GM12878 (cell line): ENCODE data around the gene NFIX. TPM values are rescaled to one million over a fixed set of nuclear protein-coding genes. Genes with fewer than 3 reads are reported as not detected.

Experiments used
- ATAC-seq: fragments of 200-7000 bp; cut with Tn5 transposase; 3 replicates; pipeline ENCODE4 v1.9.1; 2020; ENCODE audit warnings: mild to moderate bottlenecking, moderate library complexity
- BruUV-seq: library from RNA; stranded (reverse); fragments of 400-500 nt; replicated peaks from 2 replicates; lab custom pipeline; 2021; lab: Mats Ljungman, UMichigan
- CTCF ChIA-PET: fragments of 300-600 bp; sonication (Branson Sonifier 250); formaldehyde crosslinking; extraction: SDS; loops from one replicate; lab custom pipeline; 2021; ENCODE audit warnings: inconsistent platforms; lab: Yijun Ruan, JAX
- POLR2A ChIA-PET: fragments of 350-600 bp; formaldehyde crosslinking; extraction: SDS; loops from one replicate; lab custom pipeline; 2021; ENCODE audit warnings: inconsistent platforms; lab: Charles Lee
- RAD21 ChIA-PET: fragments of 300-600 bp; sonication (Branson Sonifier 250); formaldehyde crosslinking; loops from one replicate; lab custom pipeline; 2023; ENCODE audit warnings: antibody characterized with exemption; ENCODE audit not compliant: unreplicated experiment; lab: Charles Lee
- SMC1A ChIA-PET: fragments of 300-600 bp; sonication (Branson Sonifier 250); formaldehyde crosslinking; loops from one replicate; lab custom pipeline; 2023; ENCODE audit not compliant: unreplicated experiment, uncharacterized antibody; lab: Charles Lee
- DNase-seq: peaks from one replicate; pipeline ENCODE4 v3.0.0-alpha.2; 2011; ENCODE audit warnings: low read depth, low spot score
- FAIRE-seq: peaks from 3 replicates; lab custom pipeline; 2011; peaks lifted over from hg19 to GRCh38; lab: Jason Lieb, UNC
- H2AFZ ChIP-seq: 2 replicates; pipeline ENCODE4 v1.6.0; 2011; ENCODE audit warnings: low read depth, low read length, control low read depth; ENCODE audit not compliant: control insufficient read depth
- H3K27ac ChIP-seq: 2 replicates; pipeline ENCODE4 v1.5.1; 2011; ENCODE audit warnings: control low read depth; ENCODE audit not compliant: control insufficient read depth, insufficient read depth
- H3K27me3 ChIP-seq, 2 experiments: replicated peaks in 1 of 2; 2 replicates each; pipeline versions ENCODE4 v1.6.0 to v1.6.1; 2011; ENCODE audit warnings: low read length in 1 of 2; ENCODE audit not compliant: control insufficient read depth in 2 of 2, insufficient read depth in 2 of 2
- H3K36me3 ChIP-seq, 2 experiments: 2 replicates each; pipeline ENCODE4 v1.5.1; 2011; ENCODE audit warnings: low read length in 1 of 2; ENCODE audit not compliant: control insufficient read depth in 2 of 2, insufficient read depth in 2 of 2
- H3K4me1 ChIP-seq: 2 replicates; pipeline ENCODE4 v1.6.1; 2011; ENCODE audit warnings: mild to moderate bottlenecking, low read length, moderate library complexity, mixed read lengths; ENCODE audit not compliant: control insufficient read depth, insufficient read depth
- H3K4me2 ChIP-seq: 2 replicates; pipeline ENCODE4 v1.6.0; 2011; ENCODE audit warnings: control low read depth; ENCODE audit not compliant: control insufficient read depth, insufficient read depth
- H3K4me3 ChIP-seq: fragments of 200-600 bp; sonication (generic); 2 replicates; pipeline ENCODE4 v1.5.1; 2016
- H3K79me2 ChIP-seq: 2 replicates; pipeline ENCODE4 v1.6.0; 2011; ENCODE audit warnings: low read length; ENCODE audit not compliant: control insufficient read depth, insufficient read depth
- H3K9ac ChIP-seq: 2 replicates; pipeline ENCODE4 v1.8.0; 2011; ENCODE audit warnings: low read length, control low read depth, mixed read lengths; ENCODE audit not compliant: control insufficient read depth, insufficient read depth
- H3K9me3 ChIP-seq: replicated peaks from 3 replicates; pipeline ENCODE4 v1.5.1; 2011; ENCODE audit warnings: mild to moderate bottlenecking, low read length; ENCODE audit not compliant: control insufficient read depth, insufficient read depth
- H4K20me1 ChIP-seq: 2 replicates; pipeline ENCODE4 v1.6.0; 2011; ENCODE audit not compliant: control insufficient read depth, insufficient read depth
- FOXM1 ChIP-seq: IDR thresholded peaks from 2 replicates; pipeline ENCODE4 v1.6.1; 2012; ENCODE audit warnings: low read depth, mild to moderate bottlenecking, inconsistent platforms, low read length, moderate library complexity
- LARP7 ChIP-seq: fragments of 450-650 bp; IDR thresholded peaks from 2 replicates; pipeline ENCODE4 v1.6.1; 2017; ENCODE audit warnings: mild to moderate bottlenecking
- MYC ChIP-seq: IDR thresholded peaks from 2 replicates; pipeline ENCODE4 v1.6.1; 2011; ENCODE audit warnings: mild to moderate bottlenecking, low read length, moderate library complexity, inconsistent platforms; ENCODE audit not compliant: insufficient read depth, insufficient replicate concordance, insufficient read length, severe bottlenecking
- NRF1 ChIP-seq: conservative IDR thresholded peaks from 2 replicates; pipeline ENCODE4 v1.6.1; 2011; ENCODE audit warnings: mild to moderate bottlenecking, low read depth, low read length, improper control_type of control experiment
- PAX5 ChIP-seq: IDR thresholded peaks from 2 replicates; pipeline ENCODE4 v1.6.1; 2011; ENCODE audit warnings: low read depth, low read length, borderline replicate concordance
- POLR2AphosphoS5 ChIP-seq: IDR thresholded peaks from 2 replicates; pipeline ENCODE4 v1.6.1; 2011; ENCODE audit warnings: mild to moderate bottlenecking, low read length, inconsistent platforms
- RFX5 ChIP-seq: IDR thresholded peaks from 2 replicates; pipeline ENCODE4 v1.6.1; 2011; ENCODE audit warnings: low read depth, low read length, improper control_type of control experiment
- ZNF24 ChIP-seq: fragments of 450-650 bp; IDR thresholded peaks from 2 replicates; pipeline ENCODE4 v1.6.1; 2017; ENCODE audit warnings: antibody characterized with exemption, mild to moderate bottlenecking
- ZZZ3 ChIP-seq: IDR thresholded peaks from 2 replicates; pipeline ENCODE4 v1.6.1; 2011; ENCODE audit warnings: low read depth; ENCODE audit not compliant: control insufficient read depth, insufficient read length
- WGBS: methylation state at CpG from one replicate; pipeline ENCODE4 v1.1.6; 2016; ENCODE audit warnings: low lambda C conversion rate; ENCODE audit not compliant: insufficient replicate concordance, insufficient coverage; ENCODE audit errors: missing lambda C conversion rate; 5-methylcytosine and 5-hydroxymethylcytosine counted together
- in situ Hi-C: fragments of 300-500 bp; cut with MboI; formaldehyde crosslinking; loops from 9 replicates; pipeline ENCODE4 v1.14.3; 2018; ENCODE audit warnings: mixed read lengths
- intact Hi-C: fragments of 100-400 bp; cut with micrococcal nuclease; formaldehyde crosslinking; loops from one replicate; pipeline ENCODE4 v1.14.2; 2022; ENCODE audit not compliant: unreplicated experiment
- polyA plus RNA-seq, 11 experiments: library from polyadenylated mRNA; depleted of rRNA in 4 of 11; unstranded in 6 of 11; stranded (reverse) in 5 of 11; fragments of >200 nt; fragmentation: Nextera tagmentation in 4 of 11; fragmentation: Illumina TruSeq in 1 of 11; extraction: Ambion mirVana in 4 of 11; extraction: Trizol in 1 of 11; gene quantifications; 1 replicate in 1 of 11; 2 replicates in 10 of 11; pipeline versions ENCODE4 v1.2.1 to v1.2.3, GENCODE V29; 2011 to 2016; ENCODE audit warnings: inconsistent platforms in 2 of 11, missing spikeins in 2 of 11, low read depth in 1 of 11
- total RNA-seq, 4 experiments: library from RNA; depleted of rRNA in 3 of 4; stranded (reverse); fragments of >200 nt in 3 of 4; fragmentation: Illumina TruSeq in 1 of 4; extraction: Trizol in 1 of 4; gene quantifications; 2 replicates each; pipeline versions ENCODE4 v1.2.1 to v1.2.3, GENCODE V29; 2013 to 2021
- TF ChIP-seq, protein P1 (sequence below): fragments of 450-650 bp; formaldehyde crosslinking; IDR thresholded peaks from 2 replicates; pipeline ENCODE4 v1.4.0; 2020; ENCODE audit warnings: mild to moderate bottlenecking, moderate library complexity
- TF ChIP-seq, protein P2 (sequence below): fragments of 450-650 bp; IDR thresholded peaks from 2 replicates; pipeline ENCODE4 v1.6.1; 2016; ENCODE audit warnings: mild to moderate bottlenecking, moderate library complexity, borderline replicate concordance

Gene NFIX
- total and polyA plus RNA-seq, 10 of the 15 experiments (the other 5 are each of a cell fraction or from before 2014, with no cell fraction given), result 0.02 to 2.2 (median 0.28) TPM

DNA sequence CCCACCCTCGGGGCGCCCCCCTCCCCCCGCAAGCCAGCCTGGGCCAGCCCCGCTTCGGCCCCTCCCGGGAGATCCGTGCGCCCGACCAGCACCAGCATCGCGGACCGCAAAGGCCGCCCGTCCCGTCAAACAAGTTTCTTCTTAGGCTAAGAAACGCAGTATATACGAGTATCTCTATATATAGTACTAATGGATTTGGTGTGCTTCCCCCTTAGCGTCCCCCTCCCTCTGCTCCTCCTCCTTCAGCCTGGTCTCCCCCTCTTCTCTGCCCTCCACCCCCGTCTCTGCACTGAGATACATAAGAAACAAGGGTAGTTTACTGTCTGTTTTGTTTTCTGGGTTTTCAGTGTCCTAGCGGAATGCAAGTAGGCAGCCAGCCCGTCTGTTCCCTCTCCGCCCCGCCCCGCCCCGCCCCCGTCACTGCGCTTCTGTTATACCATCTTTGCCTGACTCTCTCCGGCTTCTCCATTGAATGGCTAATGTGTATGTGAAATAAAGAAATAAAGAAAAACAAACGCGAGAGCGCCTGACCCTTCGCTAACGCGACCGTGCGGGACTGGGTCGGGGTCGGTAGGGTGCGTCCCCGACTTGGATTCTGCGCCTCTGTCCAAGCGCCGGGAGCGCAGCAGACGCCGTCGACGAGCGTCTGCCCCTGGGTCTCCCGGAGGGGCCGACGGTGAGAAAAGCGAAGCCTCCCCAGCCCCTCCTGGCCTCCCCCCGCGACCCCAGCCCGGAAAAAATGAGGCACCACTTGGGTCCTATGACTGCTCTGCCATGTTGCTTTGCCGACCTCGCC lies 103.2 kb downstream of the NFIX start (continued):
- TF ChIP-seq POLR2AphosphoS5 (no peak), MYC (no peak), FOXM1 (no peak), PAX5 (no peak), ZNF24 (no peak), ZZZ3 (no peak), NRF1 (no peak)

DNA sequence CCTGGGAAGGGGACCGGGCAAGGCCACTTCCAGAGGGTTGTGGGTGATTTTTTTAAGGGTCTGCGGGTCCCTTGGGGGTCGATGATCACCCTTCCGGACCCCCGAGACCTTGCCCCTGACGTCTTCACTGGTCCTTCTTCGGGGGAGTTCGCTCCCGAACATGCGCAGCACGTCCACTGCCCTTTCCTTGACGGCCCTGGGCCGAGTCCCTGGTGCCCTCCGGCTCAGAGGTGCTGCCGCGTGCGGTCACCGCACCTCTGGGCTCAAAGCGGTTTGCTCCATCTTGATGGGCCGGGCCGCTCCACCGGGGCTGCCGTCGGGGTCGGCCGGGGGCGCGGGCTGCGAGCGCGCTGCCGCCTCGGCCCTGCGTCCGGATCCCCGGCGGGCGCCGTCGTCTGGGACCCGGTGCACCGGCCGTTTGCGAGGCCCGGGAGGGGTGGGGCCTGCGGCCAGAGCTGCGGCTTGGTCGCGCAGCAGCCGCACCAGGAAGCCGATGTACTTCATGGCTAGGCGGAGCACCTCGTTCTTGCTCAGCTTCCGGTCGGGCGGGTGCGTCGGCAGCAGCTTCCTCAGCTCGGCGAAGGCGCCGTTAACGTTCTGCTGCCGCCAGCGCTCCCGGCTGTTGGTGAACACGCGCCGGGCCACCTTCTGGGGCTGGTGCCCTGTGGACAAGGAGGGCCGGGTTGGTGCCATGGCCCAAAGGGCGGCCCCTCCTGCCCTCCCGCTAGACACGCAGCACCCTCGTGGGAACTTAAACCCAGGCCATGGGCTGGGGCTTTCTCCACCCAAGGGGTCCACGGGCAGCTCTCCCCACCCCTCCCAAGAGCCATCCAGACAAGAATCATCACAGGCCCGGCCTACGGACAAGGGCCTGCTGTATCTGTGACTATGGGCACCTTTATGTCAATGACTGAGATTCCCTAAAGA lies 104.1 kb downstream of the NFIX start:
- no peak for FAIRE-seq
- CTCF ChIA-PET, result interaction anchor here (0.5 to 3.0 kb wide), 4 partner anchors 38 to 134 kb away, joined by 3 to 13 read pairs (median 8); no protein-coding TSS in a partner anchor
- H3K4me3 ChIP-seq, result no peak overlapping the region
- no peak for TF ChIP-seq RFX5
- TF ChIP-seq, protein P1, sequence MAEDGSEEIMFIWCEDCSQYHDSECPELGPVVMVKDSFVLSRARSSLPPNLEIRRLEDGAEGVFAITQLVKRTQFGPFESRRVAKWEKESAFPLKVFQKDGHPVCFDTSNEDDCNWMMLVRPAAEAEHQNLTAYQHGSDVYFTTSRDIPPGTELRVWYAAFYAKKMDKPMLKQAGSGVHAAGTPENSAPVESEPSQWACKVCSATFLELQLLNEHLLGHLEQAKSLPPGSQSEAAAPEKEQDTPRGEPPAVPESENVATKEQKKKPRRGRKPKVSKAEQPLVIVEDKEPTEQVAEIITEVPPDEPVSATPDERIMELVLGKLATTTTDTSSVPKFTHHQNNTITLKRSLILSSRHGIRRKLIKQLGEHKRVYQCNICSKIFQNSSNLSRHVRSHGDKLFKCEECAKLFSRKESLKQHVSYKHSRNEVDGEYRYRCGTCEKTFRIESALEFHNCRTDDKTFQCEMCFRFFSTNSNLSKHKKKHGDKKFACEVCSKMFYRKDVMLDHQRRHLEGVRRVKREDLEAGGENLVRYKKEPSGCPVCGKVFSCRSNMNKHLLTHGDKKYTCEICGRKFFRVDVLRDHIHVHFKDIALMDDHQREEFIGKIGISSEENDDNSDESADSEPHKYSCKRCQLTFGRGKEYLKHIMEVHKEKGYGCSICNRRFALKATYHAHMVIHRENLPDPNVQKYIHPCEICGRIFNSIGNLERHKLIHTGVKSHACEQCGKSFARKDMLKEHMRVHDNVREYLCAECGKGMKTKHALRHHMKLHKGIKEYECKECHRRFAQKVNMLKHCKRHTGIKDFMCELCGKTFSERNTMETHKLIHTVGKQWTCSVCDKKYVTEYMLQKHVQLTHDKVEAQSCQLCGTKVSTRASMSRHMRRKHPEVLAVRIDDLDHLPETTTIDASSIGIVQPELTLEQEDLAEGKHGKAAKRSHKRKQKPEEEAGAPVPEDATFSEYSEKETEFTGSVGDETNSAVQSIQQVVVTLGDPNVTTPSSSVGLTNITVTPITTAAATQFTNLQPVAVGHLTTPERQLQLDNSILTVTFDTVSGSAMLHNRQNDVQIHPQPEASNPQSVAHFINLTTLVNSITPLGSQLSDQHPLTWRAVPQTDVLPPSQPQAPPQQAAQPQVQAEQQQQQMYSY (CRISPR knock-in tag), result no peak
- TF ChIP-seq LARP7, result peak; percentile 70
- TF ChIP-seq, protein P2, sequence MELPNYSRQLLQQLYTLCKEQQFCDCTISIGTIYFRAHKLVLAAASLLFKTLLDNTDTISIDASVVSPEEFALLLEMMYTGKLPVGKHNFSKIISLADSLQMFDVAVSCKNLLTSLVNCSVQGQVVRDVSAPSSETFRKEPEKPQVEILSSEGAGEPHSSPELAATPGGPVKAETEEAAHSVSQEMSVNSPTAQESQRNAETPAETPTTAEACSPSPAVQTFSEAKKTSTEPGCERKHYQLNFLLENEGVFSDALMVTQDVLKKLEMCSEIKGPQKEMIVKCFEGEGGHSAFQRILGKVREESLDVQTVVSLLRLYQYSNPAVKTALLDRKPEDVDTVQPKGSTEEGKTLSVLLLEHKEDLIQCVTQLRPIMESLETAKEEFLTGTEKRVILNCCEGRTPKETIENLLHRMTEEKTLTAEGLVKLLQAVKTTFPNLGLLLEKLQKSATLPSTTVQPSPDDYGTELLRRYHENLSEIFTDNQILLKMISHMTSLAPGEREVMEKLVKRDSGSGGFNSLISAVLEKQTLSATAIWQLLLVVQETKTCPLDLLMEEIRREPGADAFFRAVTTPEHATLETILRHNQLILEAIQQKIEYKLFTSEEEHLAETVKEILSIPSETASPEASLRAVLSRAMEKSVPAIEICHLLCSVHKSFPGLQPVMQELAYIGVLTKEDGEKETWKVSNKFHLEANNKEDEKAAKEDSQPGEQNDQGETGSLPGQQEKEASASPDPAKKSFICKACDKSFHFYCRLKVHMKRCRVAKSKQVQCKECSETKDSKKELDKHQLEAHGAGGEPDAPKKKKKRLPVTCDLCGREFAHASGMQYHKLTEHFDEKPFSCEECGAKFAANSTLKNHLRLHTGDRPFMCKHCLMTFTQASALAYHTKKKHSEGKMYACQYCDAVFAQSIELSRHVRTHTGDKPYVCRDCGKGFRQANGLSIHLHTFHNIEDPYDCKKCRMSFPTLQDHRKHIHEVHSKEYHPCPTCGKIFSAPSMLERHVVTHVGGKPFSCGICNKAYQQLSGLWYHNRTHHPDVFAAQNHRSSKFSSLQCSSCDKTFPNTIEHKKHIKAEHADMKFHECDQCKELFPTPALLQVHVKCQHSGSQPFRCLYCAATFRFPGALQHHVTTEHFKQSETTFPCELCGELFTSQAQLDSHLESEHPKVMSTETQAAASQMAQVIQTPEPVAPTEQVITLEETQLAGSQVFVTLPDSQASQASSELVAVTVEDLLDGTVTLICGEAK, result peak; percentile 61

More for the DNA sequence above, 104.1 kb downstream of the NFIX start:
- H3K9ac ChIP-seq, result no peak overlapping the region; the same call in 1 of the 2 replicates
- ChIA-PET POLR2A (interaction anchor here (0.5 to 0.6 kb wide), 2 partner anchors 122 to 157 kb away, joined by 4 to 5 read pairs; no protein-coding TSS in a partner anchor), RAD21 (interaction anchor here (1.0 kb wide), 1 partner anchor 122 kb away, joined by 3 read pairs; no protein-coding TSS in a partner anchor), SMC1A (no interaction called here)
- in situ Hi-C loops, result loop anchor here (10.0 kb wide), 1 partner anchor 215 kb away; the partner anchor contains the start of genes DNASE2 and KLF1
- peak overlapping the region; percentile 84 for H3K4me2 ChIP-seq
- H3K79me2 ChIP-seq, result peaks cover 4% of the 10 kb centered on the region; the same call in 1 of the 2 replicates
- H3K9me3 ChIP-seq, result no peaks in the 10 kb centered on the region; the same call in 2 of the 3 replicates
- H3K36me3 ChIP-seq, result no peaks in the 10 kb centered on the region
- H2AFZ ChIP-seq, result peak overlapping the region; percentile 14; the same call in 1 of the 2 replicates
- H3K4me1 ChIP-seq, result peaks cover 50% of the 10 kb centered on the region
- intact Hi-C loops, result loop anchor here (10.0 kb wide), 1 partner anchor 65 kb away; no protein-coding TSS in a partner anchor
- DNase-seq (no peak), ATAC-seq (peak; percentile 18)
- H4K20me1 ChIP-seq, result no peaks in the 10 kb centered on the region
- H3K27ac ChIP-seq, result peak overlapping the region; percentile 48; the same call in 1 of the 2 replicates
- H3K27me3 ChIP-seq, result peaks cover 2 to 7% of the 10 kb centered on the region in 2 experiments
- no TSS peak for BruUV-seq
- WGBS, result 9% methylated on average over 72 of the region's 77 CpGs
